ENCODE measurements around the gene ENO1. TPM values are rescaled to one million over a fixed set of nuclear protein-coding genes. Genes with fewer than 3 reads are reported as not detected.
A peak's percentile ranks its signal among the peaks of the same experiment; 100 is the strongest.

ENO1 gene
- total and polyA plus RNA-seq, 9 of the 15 experiments (the other 6 are each of a cell fraction or from before 2014, with no cell fraction given) = 2,249 to 7,472 (median 2,868) TPM

- TF ChIP-seq EWSR1 (IDR thresholded peaks at IDR 0.05; ENCODE audit: borderline replicate concordance, low read depth, partially characterized antibody) = peak; percentile 89
- TF ChIP-seq RBFOX2 (IDR thresholded peaks at IDR 0.05; ENCODE audit: low read depth, low read length) = peak; percentile 18; the same call in 1 of the 2 replicates
- no peak for TF ChIP-seq SFPQ (IDR thresholded peaks at IDR 0.05; ENCODE audit: low read depth, low read length)
- TF ChIP-seq E2F8 (IDR thresholded peaks at IDR 0.05; ENCODE audit: low read depth, partially characterized antibody) = peak; percentile 23
- no peak for TF ChIP-seq ZNF79 (CRISPR knock-in tag; IDR thresholded peaks at IDR 0.05; ENCODE audit: low read depth)
- peak; percentile 54 for TF ChIP-seq RBM22 (IDR thresholded peaks at IDR 0.05; ENCODE audit: low read depth, low read length, poor library complexity, severe bottlenecking)
- no peak for TF ChIP-seq SIRT6 (IDR thresholded peaks at IDR 0.05; ENCODE audit: low read depth, low read length)
- TF ChIP-seq MYNN (IDR thresholded peaks at IDR 0.05) = peak; percentile 30
- TF ChIP-seq MYNN (CRISPR knock-in tag; IDR thresholded peaks at IDR 0.05) = no peak
- no peak for TF ChIP-seq USF2 (CRISPR knock-in tag; IDR thresholded peaks at IDR 0.05)
- TF ChIP-seq GTF2F1 (IDR thresholded peaks at IDR 0.05; ENCODE audit: low read depth, low read length) = no peak
- TF ChIP-seq KLF1 (tag; IDR thresholded peaks at IDR 0.05) = no peak
- peak; percentile 27; the same call in 1 of the 2 replicates for TF ChIP-seq POLR2AphosphoS5 (IDR thresholded peaks at IDR 0.05; ENCODE audit: control insufficient read depth, insufficient read depth, low read depth, low read length)
- no peak for TF ChIP-seq ZNF639 (CRISPR knock-in tag; conservative IDR thresholded peaks at IDR 0.05 in 1 of 2, IDR thresholded peaks at IDR 0.05 in 1 of 2)
- TF ChIP-seq TEAD4 (IDR thresholded peaks at IDR 0.05; ENCODE audit: low read length) = peak; percentile 18; the same call in 1 of the 2 replicates
- no peak for TF ChIP-seq TEAD4 (CRISPR knock-in tag; IDR thresholded peaks at IDR 0.05; ENCODE audit: borderline replicate concordance)
Measured at GRCh38 chr1:8867878-8868567, 10.5 kb downstream of the ENO1 start (continued).
